Kasumi-1 (cell line): ENCODE measurements around the gene UNC45B.
"Not testable (repeated sequence)": the region's sequence is repeated elsewhere in the genome, so short reads cannot be mapped to it uniquely, and the experiment has no call there.

ENCODE experiments used
- DNase-seq, 2 experiments: peaks; one replicate each; lab custom pipeline; 2025; lab: John Stamatoyannopoulos, UW

UNC45B gene

GRCh38 chr17:35172321-35172720, 24.7 kb downstream of the UNC45B start:
- not testable (repeated sequence) for DNase-seq

GRCh38 chr17:35174835-35175334, 27.3 kb downstream of the UNC45B start:
- DNase-seq: no peak

- DNase-seq: no peak
Measured at GRCh38 chr17:35175638-35176415, 28.2 kb downstream of the UNC45B start.

- DNase-seq: no peak
Measured at GRCh38 chr17:35176897-35177296, 29.3 kb downstream of the UNC45B start.

DNA sequence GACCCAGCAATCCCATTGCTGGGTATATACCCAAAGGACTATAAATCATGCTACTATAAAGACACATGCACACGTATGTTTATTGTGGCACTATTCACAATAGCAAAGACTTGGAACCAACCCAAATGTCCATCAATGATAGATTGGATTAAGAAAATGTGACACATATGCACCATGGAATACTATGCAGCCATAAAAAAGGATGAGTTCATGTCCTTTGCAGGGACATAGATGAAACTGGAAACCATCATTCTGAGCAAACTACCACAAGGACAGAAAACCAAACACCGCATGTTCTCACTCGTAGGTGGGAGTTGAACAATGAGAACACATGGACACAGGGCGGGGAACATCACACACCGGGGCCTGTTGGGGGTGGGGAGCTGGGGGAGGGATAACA, 31.8 kb downstream of the UNC45B start:
- not testable (repeated sequence) for DNase-seq

DNA sequence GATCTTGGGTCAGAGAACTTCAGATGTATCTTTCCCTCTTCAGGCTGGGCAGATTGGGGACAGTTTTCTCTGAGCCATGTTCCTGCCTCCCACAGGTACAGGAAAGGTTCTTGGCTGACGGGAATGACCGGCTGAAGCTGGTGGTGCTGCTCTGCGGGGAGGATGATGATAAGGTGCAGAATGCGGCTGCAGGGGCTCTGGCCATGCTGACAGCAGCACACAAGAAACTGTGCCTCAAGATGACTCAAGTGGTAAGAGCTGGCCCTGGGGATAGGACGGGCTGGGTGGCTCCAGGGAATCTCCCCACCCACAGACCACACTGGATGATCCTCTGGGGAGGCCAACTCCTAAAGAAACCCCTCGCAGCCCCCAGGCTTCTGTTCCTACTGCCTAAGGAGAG, 35.7 kb downstream of the UNC45B start:
- DNase-seq: no peak

DNA sequence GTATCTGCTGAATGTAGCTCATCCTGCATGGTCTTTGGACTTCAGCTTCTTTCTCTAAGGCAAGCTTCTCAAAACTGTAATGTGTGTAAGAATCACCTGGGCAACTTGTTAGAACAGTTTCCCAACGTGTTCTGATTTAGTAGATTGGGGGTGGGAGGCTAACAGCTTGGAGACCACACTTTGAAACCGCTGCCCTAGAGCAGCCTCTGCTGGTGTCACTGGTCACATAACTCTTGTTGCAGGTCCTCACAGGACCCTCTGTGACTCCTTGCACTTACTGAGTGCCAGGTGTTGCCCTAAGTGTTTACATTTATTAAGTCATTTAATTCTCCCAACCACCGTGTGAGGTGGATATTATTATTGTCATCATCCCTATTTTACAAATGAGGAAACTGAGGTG, 36.7 kb downstream of the UNC45B start:
- no peak for DNase-seq

- DNase-seq: no peak
Measured at GRCh38 chr17:35185849-35186248, 38.2 kb downstream of the UNC45B start.

GRCh38 chr17:35187481-35187880, 39.9 kb downstream of the UNC45B start:
- DNase-seq: no peak

DNA sequence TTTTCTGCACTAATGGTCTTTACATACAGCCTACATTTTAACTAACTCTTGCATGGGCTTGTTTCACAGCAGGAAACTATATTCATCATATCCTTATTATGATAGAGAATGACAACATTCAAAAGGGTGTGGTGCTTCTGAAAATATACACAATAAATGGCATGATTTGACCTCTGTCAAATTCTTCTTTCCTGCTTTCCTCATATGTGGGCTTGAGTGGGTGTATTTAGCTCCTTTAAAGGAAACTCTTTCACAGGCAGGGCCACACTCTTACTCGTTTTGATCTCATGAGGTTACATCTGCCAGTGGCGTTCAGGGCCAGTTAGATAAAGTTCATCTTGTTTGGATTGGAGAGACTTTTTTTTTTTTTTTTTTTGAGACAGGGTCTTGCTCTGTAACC, 40.5 kb downstream of the UNC45B start:
- DNase-seq: no peak

GRCh38 chr17:35189291-35189690, 41.7 kb downstream of the UNC45B start:
- DNase-seq: peak; percentile 82 to 85

DNA sequence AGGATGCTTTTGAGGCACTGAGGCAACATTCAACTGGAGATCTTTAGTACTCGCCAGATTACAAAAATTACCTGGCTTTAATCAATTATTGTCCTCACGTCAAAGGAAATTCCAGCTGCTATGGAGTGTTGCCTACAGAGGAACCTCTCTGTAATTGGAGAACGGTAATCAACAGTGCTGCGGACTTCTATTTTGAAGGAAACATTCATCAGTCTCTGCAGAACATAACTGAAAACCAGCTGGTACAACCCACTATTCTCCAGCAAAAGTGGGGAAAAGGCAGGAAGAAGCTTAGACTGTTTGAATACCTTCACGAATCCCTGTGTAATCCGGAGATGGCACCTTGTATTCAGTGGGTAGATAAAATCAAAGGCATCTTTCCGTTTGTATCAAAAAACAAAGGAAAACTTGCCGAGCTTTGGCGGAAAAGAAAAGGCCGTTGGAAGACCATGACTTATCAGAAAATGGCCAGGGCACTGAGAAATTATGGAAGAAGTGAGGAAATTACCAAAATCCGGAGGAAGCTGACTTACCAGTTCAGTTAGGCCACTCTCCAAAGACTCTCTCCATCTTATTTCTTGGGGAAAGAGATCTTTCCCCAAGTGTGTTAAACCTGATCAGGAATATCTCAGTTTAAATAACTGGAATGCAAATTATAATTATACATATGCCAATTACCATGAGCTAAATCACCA, 43.5 kb downstream of the UNC45B start:
- no peak for DNase-seq

DNA sequence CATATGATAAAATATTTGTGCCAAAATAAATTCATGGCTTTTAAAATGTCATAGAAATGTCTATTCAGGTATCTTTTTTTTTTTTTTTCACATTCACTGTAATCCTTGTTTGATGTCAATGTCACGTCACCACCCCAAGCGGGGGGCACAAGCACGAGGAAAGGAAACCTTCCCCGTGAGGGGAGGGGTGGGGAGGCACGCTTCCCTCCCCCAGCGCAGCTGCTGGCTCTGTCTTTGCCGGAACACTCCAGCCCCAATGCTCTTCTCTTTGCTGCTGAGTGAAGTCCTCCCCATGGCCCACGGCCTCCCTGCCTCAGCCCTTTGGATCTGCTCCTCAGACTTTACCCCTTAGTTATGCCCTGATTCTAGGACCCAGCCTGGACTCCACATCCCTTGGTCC, 45.1 kb downstream of the UNC45B start:
- DNase-seq: no peak

DNA sequence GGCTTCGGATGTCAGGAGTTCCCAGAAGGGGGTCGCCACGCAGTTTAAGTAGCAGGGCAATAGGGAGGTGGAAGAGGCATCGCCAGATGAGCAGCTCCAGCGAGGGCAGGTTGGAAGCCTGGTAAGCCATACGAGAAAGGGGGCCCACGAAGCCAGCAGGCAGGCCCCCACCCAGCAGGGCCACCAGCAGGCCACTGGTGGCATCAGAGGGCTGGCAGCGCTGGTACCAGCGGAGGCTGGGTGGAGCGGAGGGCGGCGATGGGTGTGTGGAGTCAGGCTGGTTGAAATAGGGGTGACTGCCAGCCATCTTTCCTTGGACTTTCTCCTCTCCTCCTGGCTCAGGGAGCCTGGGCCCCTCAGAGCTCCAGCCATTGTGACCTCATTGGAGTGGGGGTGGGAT, 46.4 kb downstream of the UNC45B start, which contains the start of gene SLC35G3:
Gene SLC35G3 (minus strand): TSS at position 393 of the 400 bp plus-strand sequence. CDS start 86 bp downstream, at position 307.
- not testable (repeated sequence) for DNase-seq

DNA sequence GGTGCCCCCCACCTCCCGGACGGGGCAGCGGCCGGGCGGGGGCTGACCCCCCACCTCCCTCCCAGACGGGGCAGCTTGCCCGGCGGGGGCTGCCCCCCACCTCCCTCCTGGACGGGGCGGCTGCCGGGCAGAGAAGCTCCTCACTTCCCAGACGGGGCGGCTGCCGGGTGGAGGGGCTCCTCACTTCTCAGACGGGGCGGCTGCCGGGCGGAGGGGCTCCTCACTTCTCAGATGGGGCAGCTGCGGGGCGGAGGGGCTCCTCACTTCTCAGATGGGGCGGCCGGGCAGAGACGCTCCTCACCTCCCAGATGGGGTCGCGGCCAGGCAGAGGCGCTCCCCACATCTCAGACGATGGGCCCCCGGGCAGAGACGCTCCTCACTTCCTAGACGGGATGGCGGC, 47.4 kb downstream of the UNC45B start:
- not testable (repeated sequence) for DNase-seq

DNA sequence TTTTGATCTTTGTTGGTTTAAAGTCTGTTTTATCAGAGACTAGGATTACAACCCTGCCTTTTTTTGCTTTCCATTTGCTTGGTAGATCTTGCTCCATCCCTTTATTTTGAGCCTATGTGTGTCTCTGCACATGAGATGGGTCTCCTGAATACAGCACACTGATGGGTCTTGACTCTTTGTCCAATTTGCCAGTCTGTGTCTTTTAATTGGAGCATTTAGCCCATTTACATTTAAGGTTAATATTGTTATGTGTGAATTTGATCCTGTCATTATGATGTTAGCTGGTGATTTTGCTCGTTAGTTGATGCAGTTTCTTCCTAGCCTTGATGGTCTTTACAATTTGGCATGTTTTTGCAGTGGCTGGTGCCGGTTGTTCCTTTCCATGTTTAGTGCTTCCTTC, 55.0 kb downstream of the UNC45B start:
- DNase-seq: not testable (repeated sequence)

GRCh38 chr17:35210741-35211140, 63.1 kb downstream of the UNC45B start:
- no peak for DNase-seq

DNA sequence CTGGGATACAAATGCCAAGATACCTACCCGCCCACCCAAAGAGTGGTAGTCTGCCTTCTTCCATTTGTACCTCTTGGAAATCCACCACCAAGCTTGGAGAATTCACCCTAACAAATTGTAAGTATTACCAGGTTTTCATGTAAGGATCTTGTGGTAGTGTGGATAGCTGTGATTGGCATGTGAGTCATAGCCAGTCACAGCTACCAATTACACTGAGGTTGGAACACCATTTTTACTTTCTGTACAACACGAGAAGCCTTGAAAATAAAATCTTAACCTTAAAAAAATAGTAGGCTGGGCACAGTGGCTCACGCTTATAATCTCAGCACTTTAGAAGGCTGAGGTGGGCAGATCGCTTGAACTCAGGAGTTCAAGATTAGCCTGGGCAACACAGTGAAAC, 65.1 kb downstream of the UNC45B start:
- DNase-seq: no peak

DNA sequence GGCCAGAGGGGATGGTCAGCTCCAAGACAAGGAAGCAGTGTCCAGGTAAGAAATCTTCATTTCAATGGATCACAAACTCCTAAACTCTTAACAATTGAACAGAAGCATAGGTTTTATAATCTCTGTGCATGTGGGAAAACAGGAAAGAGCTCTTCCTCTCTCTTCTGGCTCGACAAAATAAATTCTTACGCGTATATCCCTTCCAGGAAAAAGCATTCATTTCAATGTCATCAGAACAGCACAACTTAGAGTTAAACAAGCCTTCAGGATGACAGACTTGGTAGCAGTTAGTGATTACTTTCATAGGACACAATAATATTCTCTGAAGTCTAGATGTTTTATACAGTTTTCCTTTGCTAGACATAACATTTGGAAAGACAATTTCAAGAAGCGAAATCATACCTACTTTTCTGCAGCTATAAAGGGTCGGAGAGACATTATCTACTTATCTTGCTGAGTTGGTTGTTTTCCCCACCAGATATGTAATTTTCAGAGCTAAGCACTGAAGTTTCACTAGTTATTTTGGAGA, 65.9 kb downstream of the UNC45B start:
- DNase-seq: no peak

GRCh38 chr17:35214192-35214591, 66.6 kb downstream of the UNC45B start:
- no peak for DNase-seq

- DNase-seq: no peak
Measured at GRCh38 chr17:35214631-35215273, 67.1 kb downstream of the UNC45B start.

- no peak for DNase-seq
Measured at GRCh38 chr17:35217107-35217506, 69.5 kb downstream of the UNC45B start.
